Activated CD4-positive, alpha-beta T cell treated with anti-CD3 and anti-CD28 coated beads, Interleukin-2, amount 10 ng/mL, durations not matched to agents 7 days and 5 days (primary cell): ENCODE measurements around the gene SLC48A1. TPM values are rescaled to one million over a fixed set of nuclear protein-coding genes. Genes with fewer than 3 reads are reported as not detected.
A peak's percentile ranks its signal among the peaks of the same experiment; 100 is the strongest.

Source experiments
- CTCF ChIA-PET: fragments of 350-600 bp; sonication (Branson Sonifier 250); formaldehyde crosslinking; loops from one replicate; lab custom pipeline; 2021; ENCODE audit warnings: antibody characterized with exemption; lab: Charles Lee
- POLR2A ChIA-PET: fragments of 350-600 bp; sonication (Branson Sonifier 250); formaldehyde crosslinking; loops from one replicate; lab custom pipeline; 2021; ENCODE audit warnings: antibody characterized with exemption; lab: Charles Lee
- DNase-seq: peaks from one replicate; pipeline ENCODE4 v3.0.0-alpha.2; 2020
- H3K27ac Mint-ChIP-seq: one replicate; pipeline ENCODE4 v1.8.0; 2021; ENCODE audit warnings: mild to moderate bottlenecking, moderate library complexity, mixed read lengths
- H3K27me3 Mint-ChIP-seq: one replicate; pipeline ENCODE4 v1.8.0; 2021; ENCODE audit warnings: mixed read lengths
- H3K36me3 Mint-ChIP-seq: one replicate; pipeline ENCODE4 v1.8.0; 2021; ENCODE audit warnings: low read depth, mixed read lengths
- H3K4me1 Mint-ChIP-seq: one replicate; pipeline ENCODE4 v1.8.0; 2021; ENCODE audit warnings: mixed read lengths
- H3K4me3 Mint-ChIP-seq: one replicate; pipeline ENCODE4 v1.8.0; 2021; ENCODE audit warnings: mild to moderate bottlenecking, moderate library complexity, mixed read lengths
- H3K9me3 Mint-ChIP-seq: one replicate; pipeline ENCODE4 v1.8.0; 2021; ENCODE audit warnings: mixed read lengths
- total RNA-seq, 2 experiments: library from RNA; stranded (reverse); gene quantifications; one replicate each; pipeline ENCODE4 v1.2.3, GENCODE V29; 2021

The SLC48A1 gene
- total RNA-seq, 2 experiments from 2014 or later: 7.9 to 9.1 TPM

- Mint-ChIP-seq H3K27me3 (no peaks in the 10 kb centered on the region), H3K27ac (peak overlapping the region; percentile 90)
- CTCF ChIA-PET: interaction anchor here (1.2 to 17.2 kb wide), 3 partner anchors 13 to 16 kb away, joined by 4 to 309 read pairs (median 23); no protein-coding TSS in a partner anchor
These were observed 47.8 kb downstream of the SLC48A1 start for GRCh38 chr12:47820631-47821345.

GRCh38 chr12:47821346-47821706 is 48.3 kb downstream of the SLC48A1 start:
- Mint-ChIP-seq H3K9me3 (no peaks in the 10 kb centered on the region), H3K27me3 (no peaks in the 10 kb centered on the region), H3K36me3 (peaks cover 30% of the 10 kb centered on the region), H3K27ac (peak overlapping the region; percentile 90), H3K4me3 (peak overlapping the region; percentile 76), H3K4me1 (peaks cover 79% of the 10 kb centered on the region)
- DNase-seq: no peak
- POLR2A ChIA-PET: no interaction called here
- CTCF ChIA-PET: interaction anchor here (1.2 to 17.2 kb wide), 4 partner anchors 8 to 16 kb away, joined by 4 to 309 read pairs (median 16); no protein-coding TSS in a partner anchor

More at GRCh38 chr12:47820631-47821345, 47.8 kb downstream of the SLC48A1 start:
- Mint-ChIP-seq H3K4me1 (peaks cover 79% of the 10 kb centered on the region), H3K36me3 (peaks cover 35% of the 10 kb centered on the region), H3K9me3 (no peaks in the 10 kb centered on the region), H3K4me3 (peak overlapping the region; percentile 76)
- DNase-seq: no peak
- POLR2A ChIA-PET: no interaction called here

GRCh38 chr12:47822401-47822800 is 49.4 kb downstream of the SLC48A1 start:
- Mint-ChIP-seq H3K4me3 (no peak overlapping the region), H3K27ac (peak overlapping the region; percentile 14), H3K4me1 (peaks cover 79% of the 10 kb centered on the region), H3K27me3 (no peaks in the 10 kb centered on the region), H3K36me3 (peaks cover 24% of the 10 kb centered on the region), H3K9me3 (no peaks in the 10 kb centered on the region)
- DNase-seq: no peak
- POLR2A ChIA-PET: interaction anchor here (0.6 to 0.7 kb wide), 3 partner anchors 8 to 64 kb away, joined by 3 to 5 read pairs (median 4); no protein-coding TSS in a partner anchor
- CTCF ChIA-PET: interaction anchor here (1.2 to 17.2 kb wide), 4 partner anchors 9 to 43 kb away, joined by 3 to 309 read pairs (median 16); no protein-coding TSS in a partner anchor

GRCh38 chr12:47822863-47823262 is 49.8 kb downstream of the SLC48A1 start:
- no peaks in the 10 kb centered on the region for H3K9me3 Mint-ChIP-seq
- ChIA-PET CTCF (interaction anchor here (1.2 to 17.2 kb wide), 4 partner anchors 9 to 44 kb away, joined by 3 to 309 read pairs (median 16); no protein-coding TSS in a partner anchor), POLR2A (interaction anchor here (0.6 kb wide), 1 partner anchor 8 kb away, joined by 3 read pairs; no protein-coding TSS in a partner anchor)
- H3K4me1 Mint-ChIP-seq: peaks cover 76% of the 10 kb centered on the region
- no peaks in the 10 kb centered on the region for H3K27me3 Mint-ChIP-seq
- DNase-seq: no peak
- peaks cover 20% of the 10 kb centered on the region for H3K36me3 Mint-ChIP-seq
- H3K27ac Mint-ChIP-seq: no peak overlapping the region
- no peak overlapping the region for H3K4me3 Mint-ChIP-seq

- H3K36me3 Mint-ChIP-seq: peaks cover 13% of the 10 kb centered on the region
- no peak overlapping the region for H3K4me3 Mint-ChIP-seq
- CTCF ChIA-PET: interaction anchor here (1.0 kb wide), 1 partner anchor 10 kb away, joined by 4 read pairs; no protein-coding TSS in a partner anchor
- H3K27me3 Mint-ChIP-seq: no peaks in the 10 kb centered on the region
- no peaks in the 10 kb centered on the region for H3K9me3 Mint-ChIP-seq
- peak overlapping the region; percentile 96 for H3K27ac Mint-ChIP-seq
- peaks cover 79% of the 10 kb centered on the region for H3K4me1 Mint-ChIP-seq
- POLR2A ChIA-PET: no interaction called here
- DNase-seq: no peak
These were observed 50.5 kb downstream of the SLC48A1 start for GRCh38 chr12:47823422-47824086.

GRCh38 chr12:47824198-47824597 is 51.2 kb downstream of the SLC48A1 start:
- ChIA-PET CTCF (interaction anchor here (0.7 to 1.5 kb wide), 6 partner anchors 8 to 64 kb away, joined by 3 to 9 read pairs (median 3); no protein-coding TSS in a partner anchor), POLR2A (interaction anchor here (0.9 kb wide), 1 partner anchor 11 kb away, joined by 3 read pairs; no protein-coding TSS in a partner anchor)
- peak; percentile 67 for DNase-seq
- peak overlapping the region; percentile 52 for H3K4me3 Mint-ChIP-seq
- H3K4me1 Mint-ChIP-seq: peaks cover 85% of the 10 kb centered on the region
- no peaks in the 10 kb centered on the region for H3K27me3 Mint-ChIP-seq
- peaks cover 7% of the 10 kb centered on the region for H3K36me3 Mint-ChIP-seq
- H3K27ac Mint-ChIP-seq: peak overlapping the region; percentile 96
- no peaks in the 10 kb centered on the region for H3K9me3 Mint-ChIP-seq

GRCh38 chr12:47824635-47825034 is 51.6 kb downstream of the SLC48A1 start:
- H3K36me3 Mint-ChIP-seq: peaks cover 7% of the 10 kb centered on the region
- no peaks in the 10 kb centered on the region for H3K27me3 Mint-ChIP-seq
- no peaks in the 10 kb centered on the region for H3K9me3 Mint-ChIP-seq
- POLR2A ChIA-PET: interaction anchor here (0.9 kb wide), 1 partner anchor 11 kb away, joined by 3 read pairs; no protein-coding TSS in a partner anchor
- peak overlapping the region; percentile 96 for H3K27ac Mint-ChIP-seq
- H3K4me3 Mint-ChIP-seq: peak overlapping the region; percentile 52
- no peak for DNase-seq
- CTCF ChIA-PET: interaction anchor here (0.7 to 1.5 kb wide), 6 partner anchors 8 to 64 kb away, joined by 3 to 9 read pairs (median 3); no protein-coding TSS in a partner anchor
- peaks cover 90% of the 10 kb centered on the region for H3K4me1 Mint-ChIP-seq

GRCh38 chr12:47825173-47825639 is 52.2 kb downstream of the SLC48A1 start:
- POLR2A ChIA-PET: no interaction called here
- peaks cover 7% of the 10 kb centered on the region for H3K36me3 Mint-ChIP-seq
- CTCF ChIA-PET: interaction anchor here (0.9 to 1.5 kb wide), 4 partner anchors 7 to 13 kb away, joined by 3 to 9 read pairs (median 3); no protein-coding TSS in a partner anchor
- DNase-seq: no peak
- H3K27me3 Mint-ChIP-seq: no peaks in the 10 kb centered on the region
- peaks cover 92% of the 10 kb centered on the region for H3K4me1 Mint-ChIP-seq
- H3K4me3 Mint-ChIP-seq: no peak overlapping the region
- peak overlapping the region; percentile 96 for H3K27ac Mint-ChIP-seq
- no peaks in the 10 kb centered on the region for H3K9me3 Mint-ChIP-seq

- H3K27ac Mint-ChIP-seq: peak overlapping the region; percentile 77
- POLR2A ChIA-PET: no interaction called here
These were observed 55.3 kb downstream of the SLC48A1 start for GRCh38 chr12:47828008-47828975.

GRCh38 chr12:47828976-47829482 is 56.0 kb downstream of the SLC48A1 start:
- POLR2A ChIA-PET: no interaction called here
- peaks cover 10% of the 10 kb centered on the region for H3K36me3 Mint-ChIP-seq
- H3K27ac Mint-ChIP-seq: peak overlapping the region; percentile 77
- no peaks in the 10 kb centered on the region for H3K9me3 Mint-ChIP-seq
- CTCF ChIA-PET: interaction anchor here (0.7 to 17.9 kb wide), 8 partner anchors 10 to 171 kb away, joined by 3 to 309 read pairs (median 4); partner anchors contain the start of genes HDAC7 and SLC48A1
- DNase-seq: no peak
- H3K4me1 Mint-ChIP-seq: peaks cover 92% of the 10 kb centered on the region
- H3K27me3 Mint-ChIP-seq: no peaks in the 10 kb centered on the region
- peak overlapping the region; percentile 28 for H3K4me3 Mint-ChIP-seq

More at GRCh38 chr12:47828008-47828975, 55.3 kb downstream of the SLC48A1 start:
- Mint-ChIP-seq H3K27me3 (no peaks in the 10 kb centered on the region), H3K36me3 (peaks cover 10% of the 10 kb centered on the region), H3K9me3 (no peaks in the 10 kb centered on the region), H3K4me3 (no peak overlapping the region), H3K4me1 (peaks cover 92% of the 10 kb centered on the region)
- CTCF ChIA-PET: interaction anchor here (0.9 to 17.9 kb wide), 7 partner anchors 11 to 172 kb away, joined by 3 to 309 read pairs (median 5); partner anchors contain the start of genes HDAC7 and SLC48A1
- no peak for DNase-seq

- Mint-ChIP-seq H3K27ac (peak overlapping the region; percentile 77), H3K36me3 (peaks cover 9% of the 10 kb centered on the region), H3K9me3 (no peaks in the 10 kb centered on the region), H3K27me3 (no peaks in the 10 kb centered on the region), H3K4me3 (no peak overlapping the region), H3K4me1 (peaks cover 92% of the 10 kb centered on the region)
- CTCF ChIA-PET: interaction anchor here (0.7 to 17.9 kb wide), 6 partner anchors 9 to 114 kb away, joined by 3 to 309 read pairs (median 9); partner anchors contain the start of genes HDAC7 and SLC48A1
- POLR2A ChIA-PET: interaction anchor here (1.1 kb wide), 1 partner anchor 16 kb away, joined by 3 read pairs; no protein-coding TSS in a partner anchor
- no peak for DNase-seq
These were observed 56.5 kb downstream of the SLC48A1 start for GRCh38 chr12:47829584-47829983.
